ENCODE results near the gene LBX2. TPM values are rescaled to one million over a fixed set of nuclear protein-coding genes. Genes with fewer than 3 reads are reported as not detected.

The LBX2 gene
- total and polyA plus RNA-seq, 2 of the 4 experiments (the other 2 are of a cell fraction) = 0.18 to 0.62 TPM

GRCh38 chr2:74491648-74492544 is 7.5 kb downstream of the LBX2 start (continued):
- TF ChIP-seq MAZ (IDR thresholded peaks at IDR 0.05; ENCODE audit: borderline replicate concordance, low read depth, low read length) = no peak

- WGBS, 2 experiments (ENCODE audit: extremely low coverage in 2 of 2, insufficient read length in 1 of 2) = no CpG with 5 or more reads among the region's 9 CpGs
- Histone ChIP-seq H2BK20ac (ENCODE audit: low read depth, low read length) (no peak overlapping the region), H3K9me3 (ENCODE audit: control insufficient read depth, insufficient read depth, low read length) (no peaks in the 10 kb centered on the region), H3K23ac (ENCODE audit: low read depth, low read length) (no peak overlapping the region), H3K56ac (ENCODE audit: extremely low read depth, insufficient read depth, low read length) (no peak overlapping the region), H2AK9ac (replicated peaks; ENCODE audit: low read depth, low read length, poor library complexity) (no peak overlapping the region), H3K4ac (ENCODE audit: low read depth, low read length) (no peak overlapping the region), H2BK120ac (ENCODE audit: low read depth, low read length) (no peak overlapping the region), H3K9me1 (ENCODE audit: insufficient read depth, low read length) (peaks cover 9% of the 10 kb centered on the region; the same call in 1 of the 2 replicates), H3K4me3 (ENCODE audit: insufficient read depth, low read depth, low read length) (no peak overlapping the region), H3K79me1 (ENCODE audit: low read depth in 1 of 2, low read length in 2 of 2) (peaks cover 15 to 35% of the 10 kb centered on the region in 2 experiments), H2BK15ac (ENCODE audit: low read depth, low read length) (no peak overlapping the region), H3K14ac (replicated peaks; ENCODE audit: low read depth, low read length) (no peak overlapping the region), H4K8ac (ENCODE audit: low read depth in 2 of 2, low read length in 2 of 2) (no peak overlapping the region), H3K18ac (ENCODE audit: low read depth, low read length) (no peak overlapping the region), H2AK5ac (ENCODE audit: low read depth, low read length) (no peak overlapping the region), H4K20me1 (ENCODE audit: insufficient read depth, low read length) (no peaks in the 10 kb centered on the region; the same call in 1 of the 2 replicates), H4K91ac (ENCODE audit: insufficient read depth, low read depth, low read length) (no peak overlapping the region), H2BK5ac (ENCODE audit: low read depth, low read length, poor library complexity, severe bottlenecking) (no peak overlapping the region), H2AFZ (replicated peaks; ENCODE audit: low read length, poor library complexity) (no peak overlapping the region), H3K27ac (ENCODE audit: insufficient read depth, low read length) (no peak overlapping the region), H3K4me1 (ENCODE audit: control insufficient read depth, insufficient read depth, low read length) (peaks cover 5% of the 10 kb centered on the region; the same call in 1 of the 2 replicates), H4K5ac (ENCODE audit: low read depth, low read length) (no peak overlapping the region), H3K36me3 (ENCODE audit: control insufficient read depth, insufficient read depth, low read length) (peaks cover 45% of the 10 kb centered on the region), H3K4me2 (ENCODE audit: low read depth, low read length) (no peak overlapping the region), H3K27me3 (ENCODE audit: control insufficient read depth, insufficient read depth, low read length) (no peaks in the 10 kb centered on the region), H3K9ac (ENCODE audit: low read depth, low read length) (no peak overlapping the region)
- ChIA-PET POLR2A (ENCODE audit: unreplicated experiment) (no interaction called here), CTCF (no interaction called here)
- no peak for TF ChIP-seq CHD1 (IDR thresholded peaks at IDR 0.05; ENCODE audit: low read depth, low read length)
- TF ChIP-seq NFE2L2 (IDR thresholded peaks at IDR 0.05; ENCODE audit: low read depth, low read length) = no peak
- no peak for TF ChIP-seq USF2 (IDR thresholded peaks at IDR 0.05; ENCODE audit: low read depth, low read length)
- TF ChIP-seq BHLHE40 (IDR thresholded peaks at IDR 0.05; ENCODE audit: low read depth, low read length) = no peak
- no peak for TF ChIP-seq MAZ (IDR thresholded peaks at IDR 0.05; ENCODE audit: borderline replicate concordance, low read depth, low read length)
- no peak for TF ChIP-seq FOS (IDR thresholded peaks at IDR 0.05; ENCODE audit: low read depth, low read length)
- no peak for ATAC-seq (ENCODE audit: low read depth)
- in situ Hi-C loops (cut with MboI; ENCODE audit: low sequenced_read_pairs) (loop anchor here (25.0 kb wide), 1 partner anchor 372 kb away; no protein-coding TSS in a partner anchor), intact Hi-C loops (cut with micrococcal nuclease) (no loop called here), dilution Hi-C loops (cut with HindIII; ENCODE audit: low sequenced_read_pairs, unreplicated experiment) (no loop called here)
- no TSS peak for BruUV-seq (replicated peaks)
- DNase-seq = no peak
Observed at GRCh38 chr2:74489906-74490305, 9.5 kb downstream of the LBX2 start.
